ENCODE measurements around the gene NPAS1.

GRCh38 chr19:46975925-46976782 is 43.5 kb upstream of the NPAS1 start:
- TF ChIP-seq CTCF (IDR thresholded peaks at IDR 0.05; ENCODE audit: low read depth, low read length) (no peak), EZH2phosphoT487 (IDR thresholded peaks at IDR 0.05; ENCODE audit: low read depth) (no peak)

Data from OCI-LY3 (cell line).